ENCODE results near the gene DERA. TPM values are rescaled to one million over a fixed set of nuclear protein-coding genes. Genes with fewer than 3 reads are reported as not detected.

DERA gene
- total and polyA plus RNA-seq, 8 donors = 26.4 to 37.3 (median 31.1) TPM

DNA sequence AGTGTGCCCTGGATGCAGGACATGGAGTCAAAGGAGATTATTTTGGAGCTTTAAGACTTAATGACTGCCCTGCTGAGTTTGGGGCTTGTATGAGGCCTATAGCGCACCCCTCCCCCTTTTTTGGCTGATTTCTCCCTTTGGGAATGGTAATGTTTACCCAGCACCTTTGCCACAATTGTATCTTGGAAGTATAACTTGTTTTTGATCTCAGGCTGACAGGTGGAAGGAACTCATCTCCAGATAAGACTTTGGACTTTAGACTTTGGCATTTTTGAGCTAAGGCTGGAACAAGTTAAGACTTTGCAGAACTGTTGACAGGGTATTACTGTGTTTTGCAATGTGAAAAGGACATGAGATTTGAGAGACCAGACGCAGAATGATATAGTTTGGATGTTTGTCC lies 110.5 kb downstream of the DERA start:
- peaks cover 0 to 7% of the 10 kb centered on the region in 2 donors for H3K9me3 ChIP-seq
- no peaks in the 10 kb centered on the region for H3K27me3 ChIP-seq
- H3K27ac ChIP-seq = no peak overlapping the region
- no peak for DNase-seq
- no peak overlapping the region for H3K4me3 ChIP-seq
- TF ChIP-seq, protein P1, sequence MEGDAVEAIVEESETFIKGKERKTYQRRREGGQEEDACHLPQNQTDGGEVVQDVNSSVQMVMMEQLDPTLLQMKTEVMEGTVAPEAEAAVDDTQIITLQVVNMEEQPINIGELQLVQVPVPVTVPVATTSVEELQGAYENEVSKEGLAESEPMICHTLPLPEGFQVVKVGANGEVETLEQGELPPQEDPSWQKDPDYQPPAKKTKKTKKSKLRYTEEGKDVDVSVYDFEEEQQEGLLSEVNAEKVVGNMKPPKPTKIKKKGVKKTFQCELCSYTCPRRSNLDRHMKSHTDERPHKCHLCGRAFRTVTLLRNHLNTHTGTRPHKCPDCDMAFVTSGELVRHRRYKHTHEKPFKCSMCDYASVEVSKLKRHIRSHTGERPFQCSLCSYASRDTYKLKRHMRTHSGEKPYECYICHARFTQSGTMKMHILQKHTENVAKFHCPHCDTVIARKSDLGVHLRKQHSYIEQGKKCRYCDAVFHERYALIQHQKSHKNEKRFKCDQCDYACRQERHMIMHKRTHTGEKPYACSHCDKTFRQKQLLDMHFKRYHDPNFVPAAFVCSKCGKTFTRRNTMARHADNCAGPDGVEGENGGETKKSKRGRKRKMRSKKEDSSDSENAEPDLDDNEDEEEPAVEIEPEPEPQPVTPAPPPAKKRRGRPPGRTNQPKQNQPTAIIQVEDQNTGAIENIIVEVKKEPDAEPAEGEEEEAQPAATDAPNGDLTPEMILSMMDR (IDR thresholded peaks at IDR 0.05) = no peak
- ATAC-seq = no peak
- H3K4me1 ChIP-seq = no peaks in the 10 kb centered on the region
- H3K36me3 ChIP-seq = peaks cover 0 to 6% of the 10 kb centered on the region in 2 donors
- intact Hi-C loops (cut with DNase I) = no loop called here

DNA sequence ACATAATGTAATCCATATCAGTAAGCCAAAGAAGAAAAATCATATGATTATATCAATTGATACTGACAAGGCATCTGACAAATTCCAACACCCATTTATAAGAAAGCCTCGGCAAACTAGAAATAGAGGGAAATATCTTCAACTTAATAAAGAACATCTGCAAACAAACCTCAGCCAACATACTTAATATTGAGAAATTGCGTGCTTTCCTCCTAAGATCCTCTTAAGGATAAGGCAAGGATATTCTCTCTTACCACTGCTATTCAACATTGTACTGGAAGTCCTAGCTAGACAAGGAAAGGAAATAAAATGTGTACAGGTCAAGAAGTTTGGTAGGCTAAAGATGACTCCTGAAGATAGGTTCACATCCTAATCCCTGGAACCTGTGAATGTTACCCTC lies 115.9 kb downstream of the DERA start:
- intact Hi-C loops (cut with DNase I) = no loop called here
- no peaks in the 10 kb centered on the region for H3K4me1 ChIP-seq
- DNase-seq (no peak), ATAC-seq (peak; percentile 73)
- H3K27ac ChIP-seq = no peak overlapping the region
- peaks cover 0 to 7% of the 10 kb centered on the region in 2 donors for H3K9me3 ChIP-seq
- no peak overlapping the region for H3K4me3 ChIP-seq
- no peaks in the 10 kb centered on the region for H3K27me3 ChIP-seq
- no peaks in the 10 kb centered on the region for H3K36me3 ChIP-seq
- TF ChIP-seq, protein P1 (IDR thresholded peaks at IDR 0.05) = no peak

DNA sequence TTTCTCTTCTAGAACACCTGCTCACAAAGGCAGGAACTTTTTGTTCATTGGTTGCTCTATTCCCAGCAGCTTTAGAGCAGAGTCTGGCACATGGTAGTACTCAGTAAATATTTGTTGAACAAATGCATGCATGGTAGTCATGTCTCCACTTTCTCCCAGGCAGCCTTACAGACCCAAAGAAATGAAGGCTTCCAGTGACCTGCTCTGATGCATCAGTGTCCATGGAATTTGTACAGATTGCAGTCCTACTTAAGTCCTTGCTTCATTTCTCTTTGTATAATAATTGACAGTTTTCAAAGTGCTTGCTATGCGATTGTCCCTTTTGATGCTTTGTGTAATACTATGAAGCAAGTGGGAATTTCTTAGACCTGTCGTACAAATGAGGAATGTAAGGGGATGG lies 119.6 kb downstream of the DERA start:
- ATAC-seq (peak; percentile 36), DNase-seq (no peak)
- Histone ChIP-seq H3K36me3 (peaks cover 0 to 8% of the 10 kb centered on the region in 2 donors), H3K4me3 (no peak overlapping the region), H3K27ac (no peak overlapping the region), H3K4me1 (no peaks in the 10 kb centered on the region), H3K9me3 (no peaks in the 10 kb centered on the region), H3K27me3 (no peaks in the 10 kb centered on the region)
- intact Hi-C loops (cut with DNase I) = no loop called here
- TF ChIP-seq, protein P1 (IDR thresholded peaks at IDR 0.05) = no peak

DNA sequence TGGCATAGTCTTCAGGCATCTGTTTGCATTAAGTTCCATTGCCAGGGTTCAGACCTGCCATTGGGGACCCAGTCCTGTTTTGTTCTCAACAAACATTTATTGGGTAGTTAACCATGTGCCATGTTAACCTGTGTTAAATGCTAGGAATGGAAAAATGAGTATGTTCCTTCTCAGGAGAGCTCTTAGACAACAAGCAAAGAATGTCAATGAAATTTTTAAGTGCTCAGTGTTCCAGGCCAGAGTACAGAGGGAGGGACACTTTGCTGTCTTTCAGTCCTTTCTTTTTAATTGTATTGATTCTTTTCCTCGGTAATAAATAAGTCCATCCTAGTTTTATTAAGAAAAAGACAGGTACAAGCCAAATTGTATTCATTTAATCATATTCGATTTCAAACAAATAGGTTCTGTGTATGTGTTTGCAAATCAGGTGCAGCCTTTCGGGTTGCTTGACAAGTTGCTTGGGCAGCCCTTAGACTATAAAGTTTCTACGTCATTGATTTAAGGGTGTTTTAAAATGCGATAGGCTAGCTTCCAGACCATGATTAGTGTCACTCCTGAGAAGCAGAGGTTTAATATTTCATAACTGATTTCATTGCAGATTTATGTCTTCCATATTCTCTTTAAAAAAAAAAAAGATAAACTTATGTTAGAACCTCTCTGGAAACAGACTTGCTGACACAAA lies 123.1 kb downstream of the DERA start:
- Histone ChIP-seq H3K4me3 (no peak overlapping the region), H3K4me1 (no peaks in the 10 kb centered on the region), H3K36me3 (peaks cover 0 to 30% of the 10 kb centered on the region in 2 donors), H3K9me3 (no peaks in the 10 kb centered on the region), H3K27me3 (no peaks in the 10 kb centered on the region), H3K27ac (peak overlapping the region in 1 of 2 donors; percentile 10)
- TF ChIP-seq, protein P1 (IDR thresholded peaks at IDR 0.05) = no peak
- DNase-seq (no peak), ATAC-seq (peak; percentile 84)
- intact Hi-C loops (cut with DNase I) = no loop called here

DNA sequence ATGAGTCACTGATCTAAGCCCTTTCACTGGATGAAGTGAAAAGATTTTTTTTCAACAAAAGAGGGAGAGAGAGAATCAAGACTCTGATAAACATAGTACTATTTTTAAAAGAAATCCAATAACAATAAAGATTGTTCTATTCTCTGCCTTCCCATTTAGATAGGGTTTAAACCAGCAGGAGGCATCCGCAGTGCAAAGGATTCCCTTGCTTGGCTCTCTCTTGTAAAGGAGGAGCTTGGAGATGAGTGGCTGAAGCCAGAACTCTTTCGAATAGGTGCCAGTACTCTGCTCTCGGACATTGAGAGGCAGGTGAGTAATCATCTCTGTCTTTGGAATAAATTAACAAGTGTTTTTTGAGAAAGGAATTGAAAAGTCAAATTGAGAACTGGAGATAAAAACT lies 124.9 kb downstream of the DERA start:
- ATAC-seq = no peak
- TF ChIP-seq, protein P1 (IDR thresholded peaks at IDR 0.05) = no peak
- intact Hi-C loops (cut with DNase I) = no loop called here
- Histone ChIP-seq H3K9me3 (no peaks in the 10 kb centered on the region), H3K4me3 (no peak overlapping the region), H3K4me1 (no peaks in the 10 kb centered on the region), H3K27me3 (no peaks in the 10 kb centered on the region), H3K36me3 (peaks cover 0 to 30% of the 10 kb centered on the region in 2 donors), H3K27ac (no peak overlapping the region)
- no peak for DNase-seq

Measured in left lung (tissue), 10 donors.